ENCODE results near the gene BIRC7.

The BIRC7 gene

GRCh38 chr20:63267691-63268090 is 32.0 kb downstream of the BIRC7 start:
- no peak for TF ChIP-seq CTCF (IDR thresholded peaks at IDR 0.05)

- TF ChIP-seq CTCF (IDR thresholded peaks at IDR 0.05): no peak
Measured at GRCh38 chr20:63268256-63268655, 32.6 kb downstream of the BIRC7 start.

GRCh38 chr20:63268671-63269439 is 33.1 kb downstream of the BIRC7 start:
- TF ChIP-seq CTCF (IDR thresholded peaks at IDR 0.05): no peak

GRCh38 chr20:63269724-63270123 is 34.0 kb downstream of the BIRC7 start:
- no peak for TF ChIP-seq CTCF (IDR thresholded peaks at IDR 0.05)

GRCh38 chr20:63270606-63271325 is 35.1 kb downstream of the BIRC7 start:
- TF ChIP-seq CTCF (IDR thresholded peaks at IDR 0.05): no peak

- TF ChIP-seq CTCF (IDR thresholded peaks at IDR 0.05): no peak
Measured at GRCh38 chr20:63272105-63273058, 36.7 kb downstream of the BIRC7 start, which contains the start of gene ARFGAP1. Gene ARFGAP1, plus strand, starts transcription at chr20:63272813. Its CDS starts 2,768 bp downstream, at chr20:63275581.

GRCh38 chr20:63273059-63273579 is 37.4 kb downstream of the BIRC7 start:
- TF ChIP-seq CTCF (IDR thresholded peaks at IDR 0.05): no peak
